ENCODE results near the gene DHRS4.
"Not testable (repeated sequence)": the region's sequence is repeated elsewhere in the genome, so short reads cannot be mapped to it uniquely, and the experiment has no call there.

The DHRS4 gene

DNA sequence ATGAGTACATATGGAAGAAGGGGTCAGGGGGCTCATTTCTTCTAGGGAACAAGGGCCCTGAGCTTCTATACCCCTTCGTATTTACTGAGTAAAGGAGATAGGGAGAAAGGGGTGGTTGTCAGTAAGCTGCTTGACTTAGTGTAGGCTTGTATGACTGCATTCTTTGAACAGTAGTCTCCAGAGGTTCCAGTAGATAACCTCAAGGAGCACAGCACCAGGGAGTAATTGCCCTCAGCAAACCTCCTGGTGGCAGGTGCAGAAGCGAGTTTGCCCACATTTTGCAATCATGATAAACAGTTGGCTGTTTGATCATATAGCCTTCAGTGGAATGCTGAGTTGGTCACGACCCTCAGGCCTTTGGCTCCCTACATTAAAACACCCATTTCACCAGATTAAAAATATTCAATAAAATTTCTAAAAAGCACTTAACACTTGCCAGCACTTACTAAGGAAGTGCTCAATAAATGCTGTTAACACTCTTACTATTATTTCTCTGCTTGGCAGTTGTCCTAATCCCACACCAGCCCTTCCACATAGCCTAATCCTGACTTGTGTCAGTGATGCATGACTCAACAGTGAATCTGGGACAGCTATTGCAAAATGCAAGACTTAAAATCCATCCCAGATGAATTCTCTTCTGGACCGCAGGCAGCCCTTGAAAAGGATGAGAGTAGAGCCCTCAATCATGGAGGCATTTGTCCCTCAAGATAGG is 31.5 kb downstream of the DHRS4 start:
- no peak for DNase-seq (ENCODE audit: low read depth)

DNA sequence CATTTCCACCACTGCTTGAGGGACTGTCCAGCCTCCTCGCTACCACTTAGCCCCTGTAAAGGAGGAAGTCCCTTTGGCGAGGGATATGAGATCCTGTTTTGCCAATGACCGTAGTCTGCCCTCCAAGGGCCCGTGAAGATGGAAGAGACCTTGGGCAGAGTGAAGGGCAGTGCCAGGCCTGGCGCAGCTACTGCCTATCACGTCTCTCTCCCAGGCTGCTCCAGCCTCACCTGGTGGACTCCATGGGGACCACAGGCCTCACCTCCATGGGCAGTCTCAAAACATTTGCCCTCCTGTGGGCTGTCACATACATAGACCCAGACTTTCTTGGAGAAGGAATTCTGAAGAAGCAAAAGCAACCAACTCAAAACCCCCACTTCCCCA is 34.6 kb downstream of the DHRS4 start:
- DNase-seq (ENCODE audit: low read depth): not testable (repeated sequence)

DNA sequence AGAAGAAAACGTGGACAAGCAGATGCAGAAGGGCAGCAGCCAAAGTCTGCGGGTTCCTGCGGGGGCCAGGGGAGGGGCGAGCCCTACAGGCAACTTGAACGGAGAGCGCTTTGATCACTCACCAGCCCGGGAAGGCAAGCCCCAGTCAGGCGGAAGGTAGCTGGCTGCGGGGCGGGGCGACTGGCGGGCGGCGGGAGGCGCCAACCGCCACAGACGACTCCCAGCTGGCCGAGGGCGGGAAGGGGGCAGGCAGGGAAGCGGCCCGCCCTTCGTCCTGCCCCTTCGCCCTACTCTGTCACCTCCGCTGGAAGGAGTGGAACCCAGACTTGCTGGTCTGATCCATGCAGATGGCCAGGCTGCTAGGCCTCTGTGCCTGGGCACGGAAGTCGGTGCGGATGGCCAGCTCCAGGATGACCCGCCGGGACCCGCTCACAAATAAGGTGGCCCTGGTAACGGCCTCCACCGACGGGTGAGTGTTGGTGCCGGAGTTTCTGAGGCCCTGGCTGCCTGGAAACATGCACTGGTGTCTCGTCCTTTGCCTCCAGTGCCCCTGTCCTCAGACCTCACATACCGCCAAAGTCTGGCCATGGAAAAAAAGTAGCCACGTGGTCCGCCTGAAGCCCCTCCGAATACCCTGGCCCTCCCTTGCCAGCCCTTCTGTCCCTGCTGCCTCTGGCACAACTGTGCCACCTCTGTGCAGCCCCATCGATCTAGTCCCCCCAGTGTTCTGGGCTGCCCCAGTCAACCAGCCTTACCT is 35.2 kb downstream of the DHRS4 start, which contains the start of gene DHRS4L2:
DHRS4L2 (plus strand) TSS at position 323 of the 757 bp plus-strand sequence; CDS start at position 342, 19 bp downstream.
- DNase-seq (ENCODE audit: low read depth): peak; percentile 63

DNA sequence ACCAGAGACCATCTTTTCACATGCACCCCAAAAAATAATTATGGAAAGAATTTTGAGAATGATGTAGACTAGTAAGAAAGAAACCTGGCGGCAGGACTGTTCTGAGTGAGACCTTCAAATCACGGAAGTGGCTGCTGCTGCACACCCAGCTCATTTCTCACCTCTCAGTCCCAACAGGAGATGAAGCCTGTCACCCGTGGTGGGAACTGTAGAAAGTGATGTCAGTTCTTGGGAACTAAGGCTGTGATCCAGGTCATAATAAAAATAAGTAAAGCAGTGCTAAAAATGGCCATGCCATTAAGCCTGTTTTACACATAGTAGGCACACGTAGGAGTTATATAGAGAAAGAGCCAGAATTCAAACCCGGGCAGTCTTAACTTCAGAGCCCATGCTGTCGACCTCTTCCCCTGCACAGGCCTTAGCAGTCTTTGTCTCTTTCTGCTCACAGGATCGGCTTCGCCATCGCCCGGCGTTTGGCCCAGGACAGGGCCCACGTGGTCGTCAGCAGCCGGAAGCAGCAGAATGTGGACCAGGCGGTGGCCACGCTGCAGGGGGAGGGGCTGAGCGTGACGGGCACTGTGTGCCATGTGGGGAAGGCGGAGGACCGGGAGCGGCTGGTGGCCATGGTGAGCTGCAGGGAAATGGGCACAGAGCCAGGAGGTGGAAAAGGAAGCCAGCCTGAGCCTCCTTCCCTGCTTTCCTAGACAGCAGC is 36.3 kb downstream of the DHRS4 start:
- not testable (repeated sequence) for DNase-seq (ENCODE audit: low read depth)

DNA sequence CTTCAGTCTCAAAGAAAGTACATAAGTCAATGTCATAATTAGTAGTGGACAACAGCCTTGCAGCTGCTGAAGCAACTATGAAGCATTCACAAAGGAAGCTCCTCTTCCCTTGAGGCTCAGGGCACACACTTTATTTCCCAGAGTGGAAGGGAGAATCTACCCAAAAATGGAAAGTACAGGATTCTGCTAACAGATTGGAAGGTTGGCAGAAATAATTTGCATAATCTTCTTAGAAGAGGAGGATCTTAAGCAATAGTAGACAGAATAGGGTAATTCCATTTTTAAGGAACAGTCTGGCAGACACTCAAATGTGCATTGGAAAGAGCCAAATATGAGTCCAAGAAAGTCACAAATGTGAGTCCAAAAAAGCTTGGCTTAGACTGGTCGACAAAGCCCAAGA is 37.4 kb downstream of the DHRS4 start:
- not testable (repeated sequence) for DNase-seq (ENCODE audit: low read depth)

DNA sequence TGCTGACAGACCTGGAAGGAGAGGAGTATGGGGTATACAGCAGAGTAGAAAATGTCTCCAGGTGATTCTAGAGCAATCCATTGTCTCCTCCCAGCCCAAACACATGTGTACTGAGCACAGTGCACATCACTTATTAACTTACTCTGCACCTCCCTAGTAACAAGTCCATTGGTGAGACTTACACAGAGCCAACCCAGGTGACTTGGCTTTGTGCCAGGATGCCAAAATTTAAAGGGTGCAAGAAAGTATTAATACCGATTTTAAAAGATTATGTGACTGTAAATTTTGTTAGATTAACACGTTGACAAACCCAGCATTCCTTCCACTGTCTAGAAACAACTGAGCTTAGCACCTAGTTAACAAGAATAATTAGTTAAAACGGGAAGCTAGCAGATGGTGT is 39.5 kb downstream of the DHRS4 start:
- DNase-seq (ENCODE audit: low read depth): not testable (repeated sequence)

DNA sequence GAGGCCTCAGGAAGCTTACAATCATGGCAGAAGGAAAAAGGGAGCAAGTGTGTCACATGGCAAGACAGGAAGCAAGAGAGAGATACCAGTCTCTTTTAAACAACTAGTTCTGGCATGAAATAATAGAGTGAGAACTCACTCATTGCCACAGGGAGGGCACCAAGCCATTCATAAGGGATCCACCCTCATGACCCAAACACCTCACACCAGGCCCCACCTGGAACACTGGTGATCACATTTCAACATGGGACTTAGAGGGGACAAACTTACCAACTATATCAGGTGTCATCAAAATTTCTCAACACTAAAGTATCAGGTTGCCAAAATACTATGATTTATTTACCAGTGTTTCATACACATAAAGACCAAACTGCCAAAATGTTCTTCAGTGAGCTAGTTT is 42.4 kb downstream of the DHRS4 start:
- DNase-seq (ENCODE audit: low read depth): not testable (repeated sequence)

DNA sequence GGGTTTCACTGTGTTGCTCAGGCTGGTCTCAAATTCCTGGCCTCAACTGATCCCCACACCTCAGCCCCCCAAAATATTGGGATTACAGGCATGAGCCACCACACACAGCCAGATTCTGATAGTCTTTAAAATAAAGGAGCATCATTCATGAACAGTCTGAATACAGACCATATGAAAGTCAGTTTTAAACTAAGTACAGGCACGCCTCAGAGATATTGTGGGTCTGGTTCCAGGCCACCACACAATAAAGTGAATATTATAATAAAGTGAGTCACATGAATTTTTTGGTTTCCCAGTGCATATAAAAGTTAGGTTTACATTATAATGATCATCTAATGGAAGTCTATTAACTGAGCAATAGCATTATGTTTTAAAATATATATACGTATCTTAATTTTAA is 43.3 kb downstream of the DHRS4 start:
- not testable (repeated sequence) for DNase-seq (ENCODE audit: low read depth)

DNA sequence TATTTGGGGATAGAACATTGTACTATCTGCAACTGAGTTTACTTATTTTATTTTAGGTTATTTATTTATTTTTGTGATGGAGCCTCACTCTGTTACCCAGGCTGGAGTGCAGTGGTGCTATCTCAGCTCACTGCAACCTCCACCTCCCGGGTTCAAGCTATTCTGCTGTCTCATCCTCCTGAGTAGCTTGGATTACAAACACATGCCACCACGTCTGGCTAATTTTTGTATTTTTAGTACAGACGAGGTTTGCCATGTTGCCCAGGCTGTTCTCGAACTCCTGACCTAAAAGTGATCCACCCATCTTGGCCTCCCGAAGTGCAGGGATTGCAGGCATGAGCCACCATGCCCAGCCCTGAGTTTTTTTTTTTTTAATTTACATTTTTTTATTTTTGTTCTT is 46.1 kb downstream of the DHRS4 start:
- DNase-seq (ENCODE audit: low read depth): not testable (repeated sequence)

DNA sequence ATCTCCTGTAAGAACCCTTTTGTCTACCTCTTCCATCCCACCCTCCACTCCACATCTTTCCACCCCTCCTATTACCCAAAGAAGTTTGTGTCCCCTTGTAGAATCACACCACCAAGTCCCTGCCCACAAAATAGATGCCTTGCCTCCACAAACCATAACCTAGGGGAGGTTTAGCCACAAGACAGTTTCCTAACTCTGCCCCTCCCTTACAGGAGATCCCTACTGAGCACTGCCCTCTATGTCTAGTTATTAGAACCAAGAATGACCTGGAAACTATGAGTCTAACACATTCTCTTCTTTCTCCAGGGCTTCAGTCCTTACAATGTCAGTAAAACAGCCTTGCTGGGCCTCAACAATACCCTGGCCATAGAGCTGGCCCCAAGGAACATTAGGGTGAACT is 47.5 kb downstream of the DHRS4 start:
- not testable (repeated sequence) for DNase-seq (ENCODE audit: low read depth)

DNA sequence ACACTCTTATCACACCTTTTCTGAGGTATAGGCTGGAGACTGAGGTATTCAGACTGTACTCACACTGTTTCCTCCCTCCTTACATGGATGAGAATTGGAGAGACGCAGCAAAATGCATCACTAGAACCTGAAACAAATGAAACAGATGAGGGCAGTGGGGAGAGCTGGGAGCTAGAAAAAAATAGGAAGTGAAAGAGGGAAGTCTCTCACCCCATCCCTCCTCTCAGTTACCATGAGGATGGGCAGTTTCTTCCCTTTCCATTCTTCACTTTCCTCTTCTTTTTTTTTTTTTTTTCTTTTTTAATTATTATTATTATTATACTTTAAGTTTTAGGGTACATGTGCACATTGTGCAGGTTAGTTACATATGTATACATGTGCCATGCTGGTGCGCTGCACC is 48.1 kb downstream of the DHRS4 start:
- DNase-seq (ENCODE audit: low read depth): not testable (repeated sequence)

DNA sequence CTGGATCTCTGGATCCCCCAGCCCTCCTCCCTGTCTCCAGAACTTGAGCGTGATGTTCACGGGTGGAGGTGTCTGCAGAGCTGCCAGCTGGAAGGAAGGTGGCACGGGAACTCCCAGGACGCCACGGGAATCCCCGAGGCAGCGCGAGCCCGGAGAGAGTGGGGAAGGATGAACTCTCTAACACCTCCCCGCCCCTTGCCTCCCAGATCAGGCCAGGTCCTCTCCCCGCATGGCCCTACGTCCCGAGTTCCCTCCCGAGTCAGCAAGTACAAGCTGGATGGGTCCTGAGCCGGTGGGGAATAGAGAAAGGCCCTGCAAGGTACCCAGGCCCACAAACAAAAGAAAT is 52.9 kb downstream of the DHRS4 start:
- DNase-seq (ENCODE audit: low read depth): not testable (repeated sequence)

DNA sequence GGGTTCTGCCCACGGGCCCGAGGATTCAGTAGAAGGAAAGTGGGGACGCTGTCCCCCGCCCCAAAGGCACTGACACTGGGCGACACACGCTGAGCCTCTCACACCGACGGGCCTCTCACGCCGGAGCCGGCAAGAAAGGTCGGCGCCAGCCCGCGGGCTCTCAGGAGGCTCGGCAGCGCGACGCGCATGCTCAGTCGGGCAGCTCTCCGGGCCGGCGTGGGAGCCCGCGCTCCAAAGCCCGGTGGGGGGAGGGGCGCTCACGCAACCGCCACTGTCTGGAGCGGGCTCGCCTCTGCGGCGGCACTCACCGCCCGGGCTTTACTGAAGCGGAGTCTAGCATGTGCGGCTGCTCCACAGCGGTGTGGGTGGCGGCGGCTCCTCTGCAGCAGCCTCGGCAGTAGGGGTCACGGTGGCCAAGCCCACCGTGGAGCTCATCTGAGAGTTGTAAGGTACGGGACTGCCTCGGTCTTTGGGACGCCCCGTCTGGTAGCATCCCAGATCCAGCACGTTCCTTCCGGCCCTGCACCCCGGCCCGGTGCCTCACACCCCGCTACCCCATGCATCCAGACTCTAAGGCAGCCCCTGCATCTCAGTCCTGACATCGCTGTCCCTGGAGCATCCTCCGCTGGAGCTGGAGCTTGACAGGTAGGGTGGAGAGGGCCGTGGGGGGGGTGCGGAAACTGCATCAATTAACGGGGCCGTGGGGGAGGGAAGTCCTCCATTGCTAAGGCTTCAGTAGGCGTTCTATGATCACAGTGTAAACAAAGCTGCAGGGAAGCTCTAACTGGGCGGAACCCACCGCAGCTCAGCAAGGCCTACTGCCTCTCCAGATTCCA is 53.5 kb downstream of the DHRS4 start:
- DNase-seq (ENCODE audit: low read depth): peak; percentile 46

DNA sequence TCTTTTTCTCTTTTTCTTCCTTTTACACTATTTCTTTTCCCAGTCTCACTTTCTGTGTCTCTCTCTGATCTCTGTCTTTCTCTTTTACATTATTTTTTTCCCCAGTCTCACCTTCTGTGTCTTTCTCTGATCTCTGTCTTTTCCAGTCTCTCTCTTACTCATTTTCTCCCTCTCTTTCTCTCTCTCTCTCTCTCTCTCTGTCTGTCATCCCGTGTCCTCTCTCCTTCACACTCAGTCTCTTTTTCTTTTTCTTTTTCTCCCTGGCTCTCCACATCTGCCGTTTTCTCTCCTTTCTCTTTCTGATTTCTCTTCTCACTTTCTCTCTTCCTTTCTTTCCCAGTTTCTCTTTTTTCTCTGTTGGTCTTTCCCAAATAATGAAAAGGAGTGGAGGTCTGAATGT is 57.5 kb downstream of the DHRS4 start:
- no peak for DNase-seq (ENCODE audit: low read depth)

DNA sequence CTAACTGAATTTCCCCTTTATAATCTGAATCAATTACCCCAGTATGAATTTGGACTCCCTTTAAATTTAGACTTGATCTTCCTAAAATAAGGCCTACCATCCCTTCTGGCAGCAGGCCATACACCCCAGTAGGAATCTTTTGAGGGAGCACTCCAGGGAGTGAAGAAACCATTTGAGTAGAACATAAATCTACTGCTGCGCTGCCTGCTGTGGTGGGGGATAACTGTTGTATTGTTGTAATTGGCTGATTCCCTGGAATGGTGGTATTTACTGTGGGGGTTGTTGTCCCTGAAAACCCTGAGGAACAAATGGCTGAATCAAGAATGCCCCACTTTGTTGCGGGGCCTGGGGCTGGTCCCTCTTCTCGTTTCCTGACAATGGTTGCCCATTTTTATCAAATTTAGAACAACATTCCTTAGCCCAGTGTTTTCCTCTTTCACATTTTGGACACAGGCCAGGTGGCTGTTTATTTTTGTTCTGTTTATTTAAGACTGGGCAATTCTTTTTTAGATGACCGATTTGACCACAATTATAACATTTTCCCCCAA is 59.2 kb downstream of the DHRS4 start:
- not testable (repeated sequence) for DNase-seq (ENCODE audit: low read depth)

DNA sequence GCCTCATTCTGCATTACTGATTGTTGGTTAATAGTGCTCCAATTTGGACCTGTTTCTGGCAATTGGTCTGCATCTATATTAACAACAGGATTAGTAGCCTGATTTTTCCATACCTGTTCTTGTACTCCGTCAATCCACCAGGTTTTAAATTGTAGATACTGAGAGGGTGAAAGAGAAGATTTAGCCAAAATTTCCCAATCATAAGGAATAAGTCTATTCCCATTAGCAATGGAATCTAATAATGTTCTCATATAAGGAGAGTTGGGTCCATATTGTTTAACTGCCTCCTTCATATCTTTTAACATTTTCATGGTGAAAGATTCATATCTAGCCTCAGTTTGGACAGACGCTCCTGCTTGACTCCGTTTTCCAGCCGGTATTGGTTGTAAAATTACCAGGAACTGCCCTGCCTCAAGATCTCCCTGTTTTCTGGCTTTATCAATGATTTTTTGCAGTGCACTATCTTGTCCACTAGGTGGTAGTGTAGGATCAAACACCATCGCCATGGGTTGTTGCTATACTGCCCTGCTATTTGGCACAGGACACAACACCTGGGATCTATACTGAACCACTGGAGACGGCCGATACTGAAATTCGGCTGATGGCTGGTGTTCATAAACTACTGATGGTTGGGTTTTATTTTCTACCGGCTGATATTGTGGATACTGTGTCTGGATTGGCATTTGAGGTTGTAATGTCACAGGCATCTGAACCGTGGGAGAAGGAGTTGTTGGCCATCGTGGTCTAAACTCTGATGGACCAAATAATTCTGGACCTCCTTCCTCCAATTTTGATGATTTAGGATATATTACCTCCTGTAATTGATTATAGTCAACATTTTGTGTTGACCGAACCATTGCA is 60.3 kb downstream of the DHRS4 start:
- peak; percentile 33 for DNase-seq (ENCODE audit: low read depth)

DNA sequence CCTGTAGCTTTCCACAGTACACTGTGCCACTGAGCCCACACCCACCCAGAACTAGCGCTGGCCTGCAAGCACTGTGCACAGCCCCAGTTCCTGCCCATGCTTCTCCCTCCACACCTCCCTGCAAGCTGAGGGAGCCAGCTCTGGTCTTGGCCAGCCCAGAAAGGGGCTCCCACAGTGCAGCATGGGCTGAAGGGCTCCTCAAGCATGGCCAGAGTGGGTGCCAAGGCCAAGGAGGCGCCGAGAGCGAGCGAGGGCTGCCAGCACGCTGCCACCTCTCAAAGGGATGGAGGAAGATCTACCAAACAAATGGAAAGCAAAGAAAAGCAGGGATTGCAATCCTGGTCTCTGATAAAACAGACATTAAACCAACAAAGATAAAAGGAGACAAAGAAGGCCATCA is 62.2 kb downstream of the DHRS4 start:
- not testable (repeated sequence) for DNase-seq (ENCODE audit: low read depth)

Data from stimulated activated CD4-positive, alpha-beta T cell treated with anti-CD3 and anti-CD28 coated beads, Interleukin-2, amount 100 ng/mL, for 4 hours (primary cell).